NB4 (cell line): ENCODE data around the gene MYL3.
"Not testable (repeated sequence)": the region's sequence is repeated elsewhere in the genome, so short reads cannot be mapped to it uniquely, and the experiment has no call there.

Experiments
- DNase-seq: peaks from one replicate; pipeline ENCODE4 v3.0.0; 2010; ENCODE audit warnings: low read depth
- H3K4me3 ChIP-seq: one replicate; pipeline ENCODE4 v1.5.1; 2011; ENCODE audit warnings: mild to moderate bottlenecking, low read depth, low read length, moderate library complexity
- MYC ChIP-seq: IDR thresholded peaks from 2 replicates; pipeline ENCODE4 v1.6.1; 2011; ENCODE audit warnings: low read depth, low read length
- POLR2A ChIP-seq: IDR thresholded peaks from 2 replicates; pipeline ENCODE4 v1.6.1; 2011; ENCODE audit warnings: mild to moderate bottlenecking; ENCODE audit not compliant: insufficient read length; ENCODE audit errors: extremely low read depth
- TF ChIP-seq, protein P1 (sequence below): IDR thresholded peaks from one replicate; pipeline ENCODE4 v1.5.1; 2012; ENCODE audit warnings: low read depth, low read length
- TF ChIP-seq, protein P2 (sequence below): IDR thresholded peaks from 2 replicates; pipeline ENCODE4 v1.6.1; 2011; ENCODE audit warnings: low read depth, low read length

Gene MYL3

DNA sequence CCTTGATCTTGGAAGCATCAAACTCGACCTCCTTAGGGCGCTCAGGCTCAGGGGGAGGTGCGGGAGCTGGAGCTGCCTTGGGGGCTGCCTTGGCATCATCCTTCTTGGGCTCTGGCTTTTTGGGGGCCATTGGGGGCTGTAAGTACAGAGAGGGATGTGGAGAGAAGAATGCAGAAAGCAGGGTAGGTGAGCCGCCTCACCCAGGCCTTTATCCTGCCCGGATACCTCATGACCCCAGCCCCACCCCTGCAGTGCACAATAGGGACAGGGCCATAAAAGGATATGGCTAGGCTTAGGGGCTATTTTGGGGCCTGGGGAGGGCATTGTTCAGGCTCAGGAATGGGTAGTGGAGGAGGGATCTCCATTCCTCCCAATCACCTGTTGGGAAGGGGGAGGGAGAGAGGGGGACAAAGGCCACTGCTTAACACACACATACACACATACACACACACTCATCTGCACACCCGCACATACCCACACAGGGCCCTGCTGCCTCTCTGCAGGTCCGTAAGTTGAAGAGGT, at the start of gene MYL3:
Gene MYL3 (minus strand): TSS at position 184 of the 522 bp plus-strand sequence. CDS start 54 bp downstream, at position 130.
- no peak for TF ChIP-seq POLR2A
- no peak for DNase-seq
- H3K4me3 ChIP-seq: no peak within 1 kb of the TSS

DNA sequence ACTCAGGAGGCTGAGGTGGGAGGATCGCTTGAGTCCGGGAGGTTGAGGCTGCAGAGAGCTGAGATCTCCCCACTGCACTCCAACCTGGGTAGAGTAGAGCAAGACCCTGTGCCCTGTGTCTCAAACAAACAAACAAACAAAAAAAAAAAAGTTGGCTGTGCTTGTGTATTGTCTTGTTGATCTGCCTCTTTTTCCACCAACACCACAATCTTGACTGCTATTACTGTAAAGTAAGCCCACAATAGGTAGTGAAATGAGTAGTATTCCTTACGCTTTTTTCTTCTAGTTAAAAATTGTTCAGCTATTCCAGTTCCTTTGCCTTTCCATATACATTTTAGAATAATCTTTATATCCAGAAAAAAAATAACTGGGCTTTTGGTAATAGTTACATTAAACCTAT, 49.7 kb upstream of the MYL3 start:
- DNase-seq: no peak
- TF ChIP-seq, protein P1, sequence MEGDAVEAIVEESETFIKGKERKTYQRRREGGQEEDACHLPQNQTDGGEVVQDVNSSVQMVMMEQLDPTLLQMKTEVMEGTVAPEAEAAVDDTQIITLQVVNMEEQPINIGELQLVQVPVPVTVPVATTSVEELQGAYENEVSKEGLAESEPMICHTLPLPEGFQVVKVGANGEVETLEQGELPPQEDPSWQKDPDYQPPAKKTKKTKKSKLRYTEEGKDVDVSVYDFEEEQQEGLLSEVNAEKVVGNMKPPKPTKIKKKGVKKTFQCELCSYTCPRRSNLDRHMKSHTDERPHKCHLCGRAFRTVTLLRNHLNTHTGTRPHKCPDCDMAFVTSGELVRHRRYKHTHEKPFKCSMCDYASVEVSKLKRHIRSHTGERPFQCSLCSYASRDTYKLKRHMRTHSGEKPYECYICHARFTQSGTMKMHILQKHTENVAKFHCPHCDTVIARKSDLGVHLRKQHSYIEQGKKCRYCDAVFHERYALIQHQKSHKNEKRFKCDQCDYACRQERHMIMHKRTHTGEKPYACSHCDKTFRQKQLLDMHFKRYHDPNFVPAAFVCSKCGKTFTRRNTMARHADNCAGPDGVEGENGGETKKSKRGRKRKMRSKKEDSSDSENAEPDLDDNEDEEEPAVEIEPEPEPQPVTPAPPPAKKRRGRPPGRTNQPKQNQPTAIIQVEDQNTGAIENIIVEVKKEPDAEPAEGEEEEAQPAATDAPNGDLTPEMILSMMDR: no peak
- no peak for TF ChIP-seq POLR2A
- TF ChIP-seq MYC: no peak
- TF ChIP-seq, protein P2, sequence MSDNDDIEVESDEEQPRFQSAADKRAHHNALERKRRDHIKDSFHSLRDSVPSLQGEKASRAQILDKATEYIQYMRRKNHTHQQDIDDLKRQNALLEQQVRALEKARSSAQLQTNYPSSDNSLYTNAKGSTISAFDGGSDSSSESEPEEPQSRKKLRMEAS: no peak
- H3K4me3 ChIP-seq: no peak overlapping the region

DNA sequence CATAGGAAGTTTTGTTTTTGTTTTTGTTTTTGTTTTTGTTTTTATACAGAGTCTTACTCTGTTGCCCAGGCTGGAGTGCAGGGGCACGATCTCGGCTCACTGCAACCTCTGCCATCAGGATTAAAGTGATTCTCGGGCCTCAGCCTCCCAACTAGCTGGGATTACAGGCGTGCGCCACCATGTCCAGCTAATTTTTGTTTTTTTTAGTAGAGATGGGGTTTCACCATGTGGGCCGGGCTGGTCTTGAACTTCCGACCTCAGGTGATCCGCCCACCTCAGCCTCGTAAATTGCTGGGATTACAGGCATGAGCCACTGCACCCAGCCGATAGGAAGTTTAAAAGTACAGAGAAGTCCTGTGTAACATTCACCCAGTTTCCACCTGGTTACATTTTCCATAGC, 47.7 kb upstream of the MYL3 start:
- not testable (repeated sequence) for DNase-seq

DNA sequence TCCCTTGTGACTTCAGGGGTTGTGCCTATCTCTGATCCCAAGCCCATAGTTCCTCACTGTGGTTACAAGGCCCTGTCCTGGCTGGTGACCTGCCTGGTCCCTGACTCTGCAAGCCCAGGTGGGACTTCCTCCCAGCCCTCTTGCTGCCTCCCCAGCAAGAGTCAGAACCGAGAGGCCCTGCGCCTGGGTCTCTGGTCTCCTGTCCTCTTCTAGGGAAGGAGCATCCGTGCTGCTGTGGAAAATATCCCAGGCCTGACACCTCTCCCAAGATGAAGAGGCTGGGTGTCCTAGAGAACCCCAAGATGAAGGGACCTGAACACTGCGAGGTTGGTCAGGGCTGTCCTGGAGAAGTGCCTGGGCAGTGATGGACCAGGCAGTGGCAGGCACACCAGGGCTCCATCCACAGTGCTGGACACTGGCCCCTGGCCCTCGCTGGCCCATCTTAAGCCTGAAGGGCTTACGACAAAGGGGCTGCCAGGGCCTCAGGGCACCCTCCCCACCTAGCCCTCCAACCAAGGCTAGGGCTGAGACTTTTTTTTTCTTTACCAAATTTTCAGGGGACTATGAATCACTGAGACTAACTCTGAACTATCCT, 47.0 kb upstream of the MYL3 start:
- TF ChIP-seq POLR2A: no peak
- no peak for TF ChIP-seq MYC
- TF ChIP-seq, protein P1: no peak
- TF ChIP-seq, protein P2: no peak
- H3K4me3 ChIP-seq: no peak overlapping the region
- DNase-seq: no peak

More for the DNA sequence above, 47.7 kb upstream of the MYL3 start:
- H3K4me3 ChIP-seq: not testable (repeated sequence)

DNA sequence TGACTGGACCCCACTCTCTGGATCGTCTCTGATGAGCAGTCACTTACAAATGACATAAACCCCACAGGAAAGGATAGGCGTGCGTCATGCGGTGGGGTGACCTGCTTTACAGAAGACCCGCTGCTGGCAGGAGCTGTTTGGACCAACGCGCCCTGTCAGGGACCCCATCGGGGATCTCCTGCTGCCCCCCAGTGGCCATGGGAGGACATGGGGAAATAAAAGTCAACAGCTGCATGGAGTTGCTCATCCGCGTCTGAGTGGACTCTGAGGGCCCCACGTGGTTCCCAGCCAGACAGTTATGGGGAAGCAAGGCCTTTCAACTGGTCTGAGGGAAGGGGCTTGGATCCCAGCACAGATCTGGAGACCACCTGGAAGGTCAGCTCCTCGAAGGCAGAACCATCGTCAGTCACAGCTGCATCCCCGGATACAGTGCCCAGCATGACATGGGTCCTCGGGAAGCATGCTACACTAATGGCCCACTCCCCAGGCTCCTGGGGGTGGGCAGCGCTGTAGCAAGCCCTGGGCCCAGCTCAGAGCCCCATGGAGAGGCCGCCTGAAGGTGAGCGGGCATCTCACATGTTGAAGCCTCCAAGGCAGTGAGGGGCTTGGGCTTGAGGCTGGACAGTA, 46.4 kb upstream of the MYL3 start:
- peak; percentile 86 for DNase-seq
- H3K4me3 ChIP-seq: no peak overlapping the region
- TF ChIP-seq MYC (no peak; the same call in 1 of the 2 replicates), POLR2A (no peak)
- TF ChIP-seq, protein P1: peak; percentile 86
- TF ChIP-seq, protein P2: peak; percentile 95

DNA sequence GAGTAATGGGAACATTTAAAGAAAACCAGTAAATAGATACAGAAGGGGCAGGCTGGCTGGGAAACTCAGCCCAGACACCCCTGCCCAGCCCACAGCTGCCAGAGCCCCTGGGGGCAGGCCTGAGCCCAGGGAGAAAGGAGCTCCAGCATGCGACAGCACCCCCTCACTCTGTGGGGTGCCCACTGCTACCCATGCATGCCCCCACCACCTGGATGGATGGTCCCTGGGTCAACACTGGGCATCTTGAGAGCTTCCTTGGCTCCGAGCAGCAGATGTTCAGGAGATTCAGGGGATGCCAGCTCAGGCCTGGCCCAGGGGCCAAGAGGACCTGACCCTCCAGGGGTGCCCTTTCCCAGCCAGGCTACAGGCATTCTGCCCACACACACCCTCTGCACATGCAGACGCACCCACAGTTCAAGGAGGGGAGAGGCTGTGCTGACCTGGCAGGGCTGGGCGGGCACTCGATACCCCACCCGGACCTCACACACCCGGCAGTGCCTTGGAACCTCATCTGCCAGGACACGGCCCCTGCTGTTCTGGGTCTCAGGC, 45.8 kb upstream of the MYL3 start:
- DNase-seq: no peak
- H3K4me3 ChIP-seq: no peak overlapping the region
- TF ChIP-seq MYC: no peak
- no peak for TF ChIP-seq POLR2A
- TF ChIP-seq, protein P1: no peak
- TF ChIP-seq, protein P2: no peak
